Measurements from ENCODE around the gene CSTF1.

The CSTF1 gene

DNA sequence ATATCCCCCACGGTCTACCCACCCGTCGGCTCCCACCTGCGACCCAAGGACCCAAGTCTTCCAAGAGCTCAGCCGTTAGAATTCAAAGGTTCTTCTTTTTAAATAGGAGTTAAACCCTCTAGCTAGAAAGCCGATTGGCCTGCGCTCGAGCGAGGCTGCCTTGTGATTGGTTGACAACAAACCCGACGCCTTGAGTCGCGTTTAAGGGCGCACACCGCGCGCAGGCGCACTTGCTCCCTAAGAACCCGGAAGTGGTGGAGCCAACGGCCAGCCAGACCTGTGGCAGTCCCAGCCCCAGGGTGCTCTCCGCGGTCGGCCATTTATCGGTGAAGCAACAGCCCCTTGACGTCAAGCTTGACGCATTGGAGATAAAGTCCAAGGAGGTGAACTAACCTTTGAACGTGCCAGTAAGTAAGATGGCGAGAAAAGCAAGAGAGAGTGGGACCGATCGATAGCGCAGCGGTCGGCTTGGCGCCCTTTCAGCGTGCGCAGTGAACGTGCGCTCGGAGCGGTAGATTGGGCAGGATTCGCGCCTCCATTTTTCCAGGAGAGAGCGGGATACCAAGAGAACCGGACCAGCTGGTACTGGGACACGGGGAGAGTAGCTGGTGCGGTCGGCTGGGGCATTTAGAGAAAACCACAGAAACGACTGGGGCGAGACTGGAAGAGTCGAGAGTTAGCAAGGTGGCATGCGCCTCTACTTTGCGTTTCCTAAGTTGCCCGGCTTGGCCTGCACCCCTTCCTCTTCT, at the start of gene CSTF1, which contains the start of gene AURKA:
TSS of gene CSTF1 (plus strand) at position 514 of the 749 bp plus-strand sequence. CDS start 2,908 bp downstream, outside the sequence.
TSS of gene AURKA (minus strand) at position 84 of the 749 bp plus-strand sequence. CDS start 4,018 bp downstream, outside the sequence.
- DNase-seq (ENCODE audit: low read depth in 2 of 2): peak; percentile 99

DNA sequence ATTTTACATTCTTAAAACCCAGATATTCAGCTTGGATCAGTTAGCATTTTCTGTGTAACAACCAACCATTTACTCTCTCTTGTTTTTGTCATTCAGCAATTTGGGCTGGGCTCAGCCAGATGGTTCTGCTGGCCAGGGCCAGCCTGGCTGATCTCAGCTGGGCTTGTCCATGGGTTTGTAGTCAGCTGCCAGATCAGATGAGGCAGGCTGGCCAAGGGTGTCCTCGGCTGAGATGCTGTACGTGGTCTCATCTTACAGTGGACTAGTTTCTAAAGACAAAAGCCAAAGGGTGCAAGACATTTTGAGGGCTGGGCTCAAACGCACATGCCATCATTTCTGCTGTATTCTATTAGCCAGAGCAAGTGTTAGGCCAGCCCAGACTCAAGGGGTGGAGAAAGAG, 49.7 kb upstream of the CSTF1 start:
- DNase-seq (ENCODE audit: low read depth in 2 of 2): no peak

DNA sequence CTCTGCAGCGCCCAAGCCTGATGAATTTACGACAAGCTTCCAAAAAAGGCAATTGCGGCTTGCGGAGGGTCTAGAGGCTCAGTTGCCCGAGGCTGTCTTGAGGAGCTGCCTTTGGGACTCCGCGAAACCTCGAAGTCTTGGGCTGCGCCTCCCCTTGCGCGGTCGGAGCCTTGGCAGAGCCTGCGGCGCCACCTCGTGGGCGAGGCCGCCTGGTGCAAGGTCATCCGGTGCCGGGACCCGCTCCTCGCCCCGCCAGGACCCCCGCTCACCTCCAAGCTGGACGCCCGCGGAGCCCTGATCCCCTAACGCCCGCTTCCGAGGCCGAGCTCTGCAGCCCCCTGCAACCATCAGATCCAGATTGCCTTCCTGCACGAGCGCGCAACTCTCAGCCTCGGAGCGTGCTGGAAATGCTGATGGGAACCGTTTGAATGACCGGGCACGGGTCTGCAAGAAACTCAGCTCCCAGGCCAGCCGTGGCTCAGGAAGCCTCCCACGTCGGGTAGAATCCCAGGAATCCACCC, 48.5 kb upstream of the CSTF1 start:
- no peak for DNase-seq (ENCODE audit: low read depth in 2 of 2)

DNA sequence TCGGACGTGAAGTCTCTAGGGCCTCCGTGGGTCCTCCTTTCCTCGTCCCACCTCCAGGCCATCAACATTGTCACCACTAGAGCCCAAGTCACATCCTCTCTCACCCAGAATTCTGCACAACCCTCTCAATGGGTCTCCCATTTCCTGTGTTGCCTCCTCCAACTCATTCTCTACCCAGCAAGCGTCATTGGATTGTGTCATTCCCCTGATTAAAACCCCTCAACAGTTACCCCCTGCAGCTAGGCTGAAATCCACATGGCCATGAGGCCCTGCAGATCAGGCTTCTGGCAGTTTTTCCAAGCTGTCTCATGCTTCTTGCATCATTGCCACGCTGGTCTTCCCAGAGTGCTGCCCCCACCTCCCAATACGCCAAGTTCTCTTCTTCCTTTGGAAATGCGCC, 46.5 kb upstream of the CSTF1 start:
- DNase-seq (ENCODE audit: low read depth in 2 of 2): no peak

DNA sequence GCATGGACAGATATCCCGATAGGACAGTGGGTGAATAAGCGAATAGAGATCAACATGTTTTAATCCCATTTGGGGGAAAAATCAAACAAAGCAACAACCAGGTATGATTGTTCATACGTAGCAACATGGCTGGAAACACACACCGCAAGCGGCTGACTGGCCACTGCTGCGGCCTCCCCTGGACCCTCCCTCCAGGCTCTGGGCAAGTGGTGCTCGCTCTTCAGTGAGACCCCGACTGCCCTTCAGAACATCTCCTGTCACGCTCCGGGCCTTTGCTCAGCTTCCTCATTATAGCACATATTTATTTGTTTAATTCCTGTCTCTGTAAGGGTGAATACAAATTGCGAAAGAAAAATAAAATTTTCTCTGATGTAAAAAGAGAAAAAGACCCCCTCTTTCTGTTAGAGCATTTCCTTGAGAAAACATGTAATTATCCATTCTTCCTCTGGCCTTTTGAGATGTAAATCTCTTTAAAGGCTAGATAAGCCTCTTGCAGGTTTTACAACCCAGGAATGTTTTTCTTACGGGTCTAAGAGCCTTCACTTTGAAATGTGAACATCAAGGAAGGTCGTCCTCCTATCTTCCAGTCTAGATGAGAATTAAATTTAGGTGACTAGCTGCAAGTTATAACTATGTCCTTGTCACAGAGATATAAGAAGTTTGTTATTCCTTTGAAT, 44.7 kb upstream of the CSTF1 start:
- DNase-seq (ENCODE audit: low read depth in 2 of 2): no peak

DNA sequence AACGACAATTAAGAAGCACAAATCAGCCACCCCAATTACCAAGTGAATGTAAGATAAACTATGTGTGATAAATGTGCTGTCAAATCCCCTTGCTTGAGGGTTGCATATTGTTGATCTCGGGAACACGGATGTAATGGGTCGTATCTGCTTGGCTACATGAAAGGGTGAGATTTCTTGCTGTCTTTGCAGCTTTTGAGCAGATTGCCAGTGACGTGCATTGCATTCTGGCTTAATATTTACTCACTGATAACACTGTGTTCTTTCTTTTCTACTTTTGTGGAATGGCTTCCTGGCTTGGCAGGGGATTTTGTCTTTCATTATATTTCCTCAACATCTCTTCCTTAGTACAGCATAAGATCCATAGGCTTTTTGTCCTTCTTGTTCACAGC, 44.1 kb upstream of the CSTF1 start:
- no peak for DNase-seq (ENCODE audit: low read depth in 2 of 2)

DNA sequence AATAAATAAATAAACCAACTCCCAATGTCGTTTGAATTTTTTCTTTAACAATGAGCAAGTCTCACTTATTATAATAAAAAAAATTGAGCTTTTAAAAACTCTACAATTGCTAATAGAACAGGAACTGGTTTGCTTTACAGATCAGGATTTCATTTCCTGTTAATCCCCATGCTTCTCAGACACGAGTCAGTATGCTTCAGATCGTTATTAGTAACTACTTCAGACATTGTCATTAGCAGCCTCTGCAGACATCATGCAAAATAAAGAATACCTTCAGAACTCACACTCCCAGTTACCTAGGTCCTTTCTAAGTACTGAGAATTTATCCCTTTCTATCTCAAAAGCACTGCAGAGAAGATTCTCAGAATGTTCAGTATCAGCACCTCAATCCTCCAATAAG, 43.7 kb upstream of the CSTF1 start:
- no peak for DNase-seq (ENCODE audit: low read depth in 2 of 2)

DNA sequence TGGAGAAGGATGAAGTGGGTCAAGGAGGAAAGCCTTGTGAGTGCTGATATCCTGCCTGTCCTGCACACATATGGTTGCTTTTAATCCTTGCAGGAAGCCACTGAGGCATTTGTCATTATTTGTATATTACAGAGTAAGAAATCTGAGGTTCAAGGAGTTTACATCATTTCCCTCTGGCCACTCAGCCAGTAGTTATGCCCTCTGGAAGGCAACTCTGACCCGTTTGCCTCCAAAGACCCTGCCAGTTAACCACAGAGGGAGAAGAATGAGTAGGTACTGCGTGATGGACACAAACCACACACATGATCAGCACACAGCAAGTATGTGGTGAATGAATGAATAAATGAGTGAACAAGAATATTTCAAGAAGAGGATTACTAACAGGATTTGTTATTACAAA, 41.6 kb upstream of the CSTF1 start:
- DNase-seq (ENCODE audit: low read depth in 2 of 2): no peak

DNA sequence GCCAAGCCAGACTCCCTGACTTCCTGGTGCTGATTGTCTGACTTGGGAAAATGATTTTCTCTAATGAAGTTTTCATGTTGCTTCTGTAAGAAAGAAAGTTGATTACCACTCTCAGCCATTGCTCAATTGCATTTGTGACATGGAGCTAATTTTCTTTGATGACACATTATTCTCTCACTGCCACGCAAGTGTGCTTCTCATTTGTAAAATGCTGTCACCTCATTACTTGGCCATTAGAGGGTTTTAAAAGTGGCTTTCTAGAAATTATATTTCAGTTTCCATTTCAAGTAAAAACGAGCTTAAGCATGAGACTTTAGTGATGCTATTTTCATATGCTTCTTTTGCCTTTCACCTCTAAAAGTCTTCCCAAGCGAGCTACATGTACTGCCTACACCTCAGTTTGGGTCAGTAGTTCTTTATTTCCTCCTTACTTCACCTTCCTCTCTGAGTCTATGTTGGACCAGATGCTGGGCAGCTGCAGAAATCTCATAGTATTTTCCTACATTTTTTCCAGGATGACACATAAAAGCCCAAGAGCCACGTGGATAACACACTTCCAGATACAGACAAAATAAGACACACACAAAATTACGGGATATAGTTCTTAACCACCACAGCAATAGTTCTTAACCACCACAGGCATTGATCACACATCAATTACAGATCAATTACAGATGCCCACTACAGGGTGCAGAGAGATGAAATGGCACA, 39.9 kb upstream of the CSTF1 start:
- DNase-seq (ENCODE audit: low read depth in 2 of 2): no peak

DNA sequence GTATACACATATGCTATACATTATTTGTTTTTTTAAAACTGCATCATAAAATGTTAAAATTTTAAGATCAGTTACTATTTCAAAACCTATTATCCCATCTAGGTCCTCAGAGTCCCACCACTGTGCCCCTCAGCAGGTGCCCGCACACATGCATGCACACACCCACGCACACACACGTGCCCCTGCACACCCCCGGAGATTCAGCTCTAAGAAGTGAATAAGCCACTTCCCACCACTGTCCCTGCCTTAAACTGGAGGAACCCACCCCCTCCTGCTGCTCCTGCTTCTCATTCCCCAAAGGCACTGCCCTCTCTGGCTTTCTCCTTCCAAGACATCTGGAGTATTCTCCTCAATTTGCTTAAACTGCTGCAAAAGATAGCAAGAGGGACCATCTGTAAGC, 39.1 kb upstream of the CSTF1 start:
- DNase-seq (ENCODE audit: low read depth in 2 of 2): no peak

DNA sequence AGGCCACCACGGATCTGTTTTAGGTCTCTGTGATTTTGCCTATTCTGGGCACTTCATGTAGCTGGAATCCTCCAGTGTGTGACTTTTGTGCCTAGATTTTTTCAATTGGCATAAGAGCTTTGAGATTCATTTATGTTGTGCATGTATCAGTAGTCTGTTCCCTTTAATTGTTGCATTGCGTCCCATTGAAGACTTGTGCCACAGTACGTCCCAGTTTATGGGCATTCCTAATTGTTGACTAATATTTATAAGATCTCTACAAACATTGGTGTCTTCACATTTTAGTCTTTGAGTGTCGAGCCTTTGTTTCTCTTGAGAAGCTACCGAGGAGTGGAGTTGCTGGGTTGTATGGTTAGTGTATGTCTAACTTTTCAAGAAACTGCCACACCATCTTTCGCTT, 34.4 kb upstream of the CSTF1 start:
- DNase-seq (ENCODE audit: low read depth in 2 of 2): no peak

DNA sequence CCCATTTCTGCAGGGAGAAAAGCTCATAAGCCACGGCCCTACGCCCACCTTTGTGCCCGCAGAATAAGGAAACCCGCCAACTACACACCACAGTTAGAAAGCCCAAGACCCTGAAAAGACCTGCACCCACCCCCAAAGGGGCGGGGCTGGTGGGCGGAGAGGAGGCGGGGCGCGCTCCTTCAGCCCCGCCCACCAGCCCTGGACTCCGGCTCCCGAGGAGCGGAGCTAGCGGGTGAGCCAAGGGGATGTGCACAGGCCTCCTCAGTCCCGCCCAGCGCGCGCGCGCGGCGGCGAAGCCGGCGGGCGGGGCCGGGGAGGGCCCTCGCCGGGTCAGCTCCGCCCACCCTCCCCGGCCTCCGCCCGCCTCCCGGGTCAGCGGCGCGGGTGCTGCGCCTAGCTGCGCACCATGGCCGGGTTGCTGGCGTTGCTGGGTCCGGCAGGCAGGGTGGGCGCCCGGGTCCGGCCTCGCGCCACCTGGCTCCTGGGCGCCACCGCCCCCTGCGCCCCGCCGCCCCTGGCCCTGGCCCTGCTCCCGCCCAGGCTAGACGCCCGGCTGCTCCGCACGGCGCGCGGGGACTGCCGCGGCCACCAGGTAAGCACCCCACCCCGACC, 33.7 kb upstream of the CSTF1 start, which contains the start of gene FAM210B:
TSS of gene FAM210B (plus strand) at position 375 of the 612 bp plus-strand sequence. CDS start at position 407, 32 bp downstream.
- peak; percentile 57 to 60 for DNase-seq (ENCODE audit: low read depth in 2 of 2)

DNA sequence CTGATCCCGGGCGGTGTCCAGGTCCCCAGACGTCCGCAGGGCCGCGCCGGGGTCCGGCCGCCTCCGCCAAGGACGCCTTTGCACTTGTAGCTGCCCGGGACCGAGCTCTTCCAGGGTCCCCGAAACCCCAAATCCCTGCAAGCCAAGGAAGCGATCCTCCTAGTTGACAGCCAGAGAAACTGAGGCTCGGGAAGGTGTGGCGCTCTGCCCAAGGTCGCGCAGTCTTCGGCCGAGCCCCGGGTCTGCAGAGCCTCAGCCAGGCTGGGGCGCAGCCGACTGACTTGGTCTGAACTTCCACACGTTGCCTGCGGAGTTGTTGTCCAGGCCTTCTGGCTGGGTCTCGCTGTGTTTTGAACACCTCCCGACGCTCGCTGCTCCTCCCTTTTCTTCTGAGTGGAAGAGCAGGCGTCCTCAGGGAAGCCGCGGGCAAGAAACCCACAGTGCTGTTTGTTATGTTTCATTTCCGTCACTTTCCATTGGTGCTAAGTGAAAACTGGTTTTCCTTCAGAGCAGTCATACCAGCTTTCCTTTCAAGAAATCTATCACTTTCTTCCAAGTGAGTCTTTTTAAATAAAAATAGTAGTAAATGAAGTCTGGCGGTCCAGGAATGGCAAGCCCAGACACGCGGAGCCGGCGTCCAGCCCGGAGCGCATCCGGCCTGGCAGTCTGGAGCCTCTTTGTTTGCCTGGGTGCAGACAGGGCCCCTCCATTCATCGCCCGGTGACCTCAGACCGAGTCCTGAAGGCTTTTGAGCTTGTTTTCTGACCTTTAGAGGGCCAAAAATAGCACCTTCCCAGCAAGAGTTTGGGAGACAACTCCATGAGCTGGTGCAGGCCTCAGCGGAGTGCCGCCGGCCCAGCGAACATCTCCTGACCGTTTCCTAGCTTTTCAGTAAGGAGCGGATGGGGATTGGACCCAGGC, 33.0 kb upstream of the CSTF1 start:
- DNase-seq (ENCODE audit: low read depth in 2 of 2): no peak

DNA sequence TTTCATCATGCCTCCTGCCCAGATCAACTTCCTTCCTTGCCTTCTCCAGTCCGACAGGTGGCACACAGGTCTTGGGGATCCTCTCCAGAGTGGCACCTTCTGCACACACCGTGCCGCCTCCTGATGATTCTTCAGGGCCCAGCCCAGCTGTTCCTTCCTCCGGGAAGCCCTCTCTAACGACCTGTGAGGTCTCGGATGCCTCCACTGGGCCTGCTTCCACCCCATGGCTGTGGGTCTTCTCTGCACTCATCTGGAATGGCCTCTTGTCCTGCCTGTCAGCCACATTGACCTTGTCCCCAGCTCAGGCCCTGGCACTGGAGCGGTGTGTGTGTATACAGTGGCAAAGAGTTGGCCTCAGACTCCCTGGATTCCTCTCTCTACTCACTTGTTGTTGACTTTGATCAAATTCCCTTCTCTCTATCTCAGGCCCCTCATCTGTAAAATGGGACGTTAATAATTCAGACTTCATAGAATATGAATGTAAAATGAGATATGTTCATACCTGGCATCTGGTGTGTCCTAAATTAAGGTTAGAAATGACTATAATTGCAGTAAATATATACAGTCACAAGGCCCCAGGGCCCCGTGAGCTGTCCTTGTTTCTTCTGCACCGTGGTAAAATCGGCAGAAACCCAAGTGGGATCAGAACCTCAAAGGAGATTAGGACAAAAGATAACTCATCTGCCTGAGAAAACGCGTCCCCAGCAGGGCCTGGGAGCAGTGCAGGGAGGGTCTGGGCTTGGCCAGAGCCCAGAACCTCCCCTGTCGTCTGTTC, 32.1 kb upstream of the CSTF1 start:
- DNase-seq (ENCODE audit: low read depth in 2 of 2): no peak

DNA sequence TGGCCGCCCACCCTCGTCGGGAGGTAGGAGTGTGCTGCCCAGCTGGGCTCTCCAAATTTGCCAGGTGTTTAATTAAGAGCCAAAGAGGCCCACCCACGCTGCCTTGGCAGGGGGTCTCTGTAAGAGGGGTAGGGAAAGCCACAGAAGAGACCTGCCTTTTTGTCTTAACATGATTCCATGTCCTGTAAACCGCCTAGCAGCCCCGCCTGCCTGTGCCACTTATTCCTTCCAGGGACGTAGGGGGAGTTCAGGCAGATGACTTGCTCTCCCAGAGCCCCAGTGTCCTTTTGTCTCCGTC, 31.6 kb upstream of the CSTF1 start:
- no peak for DNase-seq (ENCODE audit: low read depth in 2 of 2)

DNA sequence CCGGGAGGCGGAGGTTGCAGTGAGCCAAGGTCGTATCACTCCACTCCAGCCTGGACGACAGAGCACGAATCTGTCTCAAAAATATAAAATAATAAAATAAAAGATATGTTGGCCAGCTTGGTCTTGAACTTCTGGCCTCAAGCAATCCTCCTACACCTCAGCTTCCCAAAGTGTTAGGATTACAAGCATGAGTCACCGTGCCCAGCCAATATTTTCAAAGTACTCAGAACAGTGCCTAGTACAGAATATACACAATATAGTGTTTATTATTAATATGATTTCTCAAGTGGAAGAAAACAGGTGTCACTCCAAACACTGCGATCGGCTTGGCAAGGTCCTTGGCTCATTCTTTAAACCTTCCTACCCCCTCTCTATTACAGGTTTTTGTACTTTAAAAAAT, 30.5 kb upstream of the CSTF1 start:
- DNase-seq (ENCODE audit: low read depth in 2 of 2): no peak

DNA sequence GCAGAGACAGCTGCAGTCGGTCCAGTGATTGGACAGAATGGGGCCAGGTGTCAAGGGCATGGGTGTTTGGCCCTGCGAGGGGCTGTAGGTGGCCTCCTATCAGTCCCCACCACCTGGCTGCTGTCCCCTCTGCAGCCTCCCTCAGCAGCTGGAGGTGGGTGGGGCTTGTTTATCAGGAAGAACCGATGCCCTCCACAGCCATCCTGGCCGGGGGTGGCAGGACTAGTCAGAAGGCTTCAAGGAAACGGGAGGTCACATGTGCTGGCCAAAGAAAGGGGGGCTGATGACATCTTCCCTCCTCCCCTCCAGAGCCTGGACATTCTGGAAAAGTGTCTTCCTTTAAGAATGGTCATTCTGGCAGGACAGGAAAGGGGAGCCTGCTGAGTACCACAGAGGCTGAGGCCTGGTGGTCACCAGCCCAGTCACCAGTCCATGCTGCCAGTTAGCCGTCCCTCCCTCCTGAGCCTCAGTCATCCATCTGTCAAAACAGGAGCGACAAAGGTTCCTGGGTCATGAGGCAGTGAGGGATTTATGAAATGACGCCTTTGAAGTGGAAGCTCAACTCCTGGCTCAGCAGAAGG, 29.5 kb upstream of the CSTF1 start:
- DNase-seq (ENCODE audit: low read depth in 2 of 2): no peak

DNA sequence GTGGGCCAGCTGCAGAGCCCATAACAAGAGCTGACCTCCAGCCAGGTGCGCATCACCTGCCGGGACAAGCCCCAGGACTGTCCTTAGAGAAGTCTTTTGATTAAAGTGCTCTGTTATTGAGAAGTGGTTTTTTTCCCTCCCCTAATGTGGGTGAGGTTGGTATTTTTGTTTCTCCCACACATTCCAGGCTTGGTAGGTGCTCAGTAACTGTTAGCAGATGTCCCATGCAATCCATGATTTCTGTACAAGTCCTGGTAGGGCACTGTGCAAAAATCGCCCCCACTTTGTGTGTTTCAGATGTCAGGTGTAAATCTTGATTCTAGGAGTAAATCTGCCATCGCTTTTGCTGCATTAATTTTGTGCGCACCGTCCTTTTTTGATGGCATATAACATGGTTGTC, 29.0 kb upstream of the CSTF1 start:
- no peak for DNase-seq (ENCODE audit: low read depth in 2 of 2)

DNA sequence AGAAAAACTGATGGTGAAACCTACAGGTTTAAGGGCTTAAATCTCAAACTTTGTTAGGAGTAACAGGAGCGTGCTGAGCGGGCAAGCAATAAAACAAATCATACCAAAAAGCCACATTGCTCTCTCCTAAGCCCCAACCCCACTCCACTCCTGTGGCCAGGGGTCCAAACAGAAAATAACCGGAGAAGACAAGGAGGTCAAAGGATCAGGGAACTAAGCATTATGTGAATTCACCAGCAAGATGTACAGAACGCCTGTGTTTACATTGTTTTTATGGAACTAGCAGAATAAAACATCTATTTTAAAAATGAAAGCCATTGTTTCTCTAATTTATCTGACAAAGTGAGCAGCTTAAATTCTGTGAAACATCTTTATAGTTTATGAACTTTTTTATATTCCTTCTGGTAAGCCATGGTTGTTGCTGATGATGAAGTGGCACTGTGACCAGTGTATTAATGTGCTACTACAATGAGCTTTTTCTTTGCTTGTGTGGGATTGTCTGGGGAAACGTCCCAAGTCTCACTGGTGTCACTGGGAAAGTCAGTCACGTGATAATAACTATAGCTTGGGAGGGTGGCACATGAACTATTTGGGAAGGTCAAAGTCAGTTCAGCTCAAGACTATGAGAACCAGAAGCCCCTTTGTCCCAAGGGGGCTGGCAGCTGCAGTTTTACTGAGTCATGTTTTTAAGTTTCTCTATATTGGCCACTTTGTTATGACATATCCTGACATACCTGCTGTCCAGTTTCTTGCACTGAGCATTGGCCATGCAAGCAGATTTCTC, 23.9 kb upstream of the CSTF1 start:
- DNase-seq (ENCODE audit: low read depth in 2 of 2): no peak

Measured in stimulated activated CD8-positive, alpha-beta memory T cell treated with anti-CD3 and anti-CD28 coated beads, Interleukin-15, amount 100 ng/mL, for 4 hours (primary cell).